GM12891 (cell line): Measurements from ENCODE around the gene TBX19.

Experiments used
- PAX5 ChIP-seq: IDR thresholded peaks from 2 replicates; pipeline ENCODE4 v1.6.1; 2011; ENCODE audit warnings: low read length, moderate library complexity, mild to moderate bottlenecking; ENCODE audit not compliant: insufficient read depth, severe bottlenecking
- POLR2A ChIP-seq: IDR thresholded peaks from 2 replicates; pipeline ENCODE4 v1.6.1; 2011; ENCODE audit warnings: low read depth, low read length, control low read depth
- POLR2AphosphoS5 ChIP-seq: IDR thresholded peaks from 2 replicates; pipeline ENCODE4 v1.6.1; 2011; ENCODE audit warnings: low read depth, low read length, control low read depth
- TAF1 ChIP-seq: IDR thresholded peaks from 2 replicates; pipeline ENCODE4 v1.6.1; 2011; ENCODE audit warnings: low read depth, low read length, control low read depth

DNA sequence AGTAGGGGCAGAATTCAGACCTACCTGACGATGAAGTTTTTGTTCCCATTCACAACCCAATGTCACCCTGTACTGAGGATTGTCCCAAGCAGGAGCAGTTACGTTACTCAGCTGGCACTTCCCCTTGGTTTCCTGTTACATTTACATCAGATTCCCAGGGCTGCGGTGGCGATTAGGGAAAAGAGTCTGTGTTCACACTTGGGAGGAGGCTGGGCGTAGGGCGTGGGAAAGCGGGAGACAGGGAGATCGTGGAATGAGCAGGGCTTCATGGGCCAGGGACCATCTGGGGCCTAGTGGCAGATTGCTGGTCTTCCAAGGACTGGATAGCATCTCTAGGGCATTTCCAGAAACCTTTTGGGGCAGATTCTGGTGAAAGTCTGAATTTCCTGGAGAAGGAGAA lies 39.0 kb downstream of the TBX19 start:
- TF ChIP-seq POLR2A (no peak), POLR2AphosphoS5 (no peak), TAF1 (no peak), PAX5 (no peak)
